Neural crest cell (in vitro differentiated cells): ENCODE data around the gene ADAMTS17. TPM values are rescaled to one million over a fixed set of nuclear protein-coding genes. Genes with fewer than 3 reads are reported as not detected.

ENCODE experiments used
- DNase-seq: peaks from one replicate; pipeline ENCODE4 v3.0.0; 2021; ENCODE audit warnings: low read depth, mixed read lengths, low spot score
- H3K27ac Mint-ChIP-seq: one replicate; pipeline ENCODE4 v1.8.0; 2021; ENCODE audit warnings: mild to moderate bottlenecking, mixed read lengths; ENCODE audit not compliant: unreplicated experiment
- H3K27me3 Mint-ChIP-seq: 2 replicates; pipeline ENCODE4 v1.8.0; 2021; ENCODE audit warnings: low read depth, mild to moderate bottlenecking, mixed read lengths
- H3K36me3 Mint-ChIP-seq: 2 replicates; pipeline ENCODE4 v1.8.0; 2021; ENCODE audit warnings: low read depth, mild to moderate bottlenecking, mixed read lengths
- H3K4me1 Mint-ChIP-seq: 2 replicates; pipeline ENCODE4 v1.8.0; 2021; ENCODE audit warnings: mixed read lengths
- H3K4me3 Mint-ChIP-seq: one replicate; pipeline ENCODE4 v1.8.0; 2021; ENCODE audit warnings: mild to moderate bottlenecking, mixed read lengths
- H3K9me3 Mint-ChIP-seq: 2 replicates; pipeline ENCODE4 v1.8.0; 2021; ENCODE audit warnings: mixed read lengths
- CTCF ChIP-seq: fragments of 200-600 bp; sonication (generic); conservative IDR thresholded peaks from 2 replicates; pipeline ENCODE4 v1.5.0; 2021; ENCODE audit warnings: antibody characterized with exemption, mild to moderate bottlenecking
- total RNA-seq: library from RNA; stranded (reverse); gene quantifications from 2 replicates; pipeline ENCODE4 v1.2.1, GENCODE V29; 2021

Gene ADAMTS17
- total RNA-seq, 1 donor from 2014 or later, result 2.3 TPM

- DNase-seq, result no peak
- TF ChIP-seq CTCF, result no peak
- Mint-ChIP-seq H3K36me3 (no peaks in the 10 kb centered on the region), H3K27me3 (no peaks in the 10 kb centered on the region), H3K9me3 (peaks cover 6% of the 10 kb centered on the region), H3K4me1 (peaks cover 22% of the 10 kb centered on the region), H3K27ac (no peak overlapping the region), H3K4me3 (no peak overlapping the region)
Measured at GRCh38 chr15:100206643-100207042, 135.1 kb downstream of the ADAMTS17 start.

- peaks cover 6% of the 10 kb centered on the region for H3K9me3 Mint-ChIP-seq
- peaks cover 29% of the 10 kb centered on the region for H3K4me1 Mint-ChIP-seq
- no peaks in the 10 kb centered on the region for H3K27me3 Mint-ChIP-seq
- no peaks in the 10 kb centered on the region for H3K36me3 Mint-ChIP-seq
- no peak for TF ChIP-seq CTCF
- peak overlapping the region; percentile 12 for H3K27ac Mint-ChIP-seq
- H3K4me3 Mint-ChIP-seq, result no peak overlapping the region
- DNase-seq, result no peak
Measured at GRCh38 chr15:100205549-100206295, 136.1 kb downstream of the ADAMTS17 start.

- Mint-ChIP-seq H3K27me3 (no peaks in the 10 kb centered on the region), H3K4me1 (peaks cover 29% of the 10 kb centered on the region), H3K36me3 (no peaks in the 10 kb centered on the region), H3K9me3 (peaks cover 6% of the 10 kb centered on the region), H3K4me3 (no peak overlapping the region), H3K27ac (no peak overlapping the region)
- no peak for DNase-seq
- TF ChIP-seq CTCF, result no peak
Measured at GRCh38 chr15:100204771-100205170, 137.0 kb downstream of the ADAMTS17 start.

GRCh38 chr15:100204211-100204610, 137.6 kb downstream of the ADAMTS17 start:
- peaks cover 6% of the 10 kb centered on the region for H3K9me3 Mint-ChIP-seq
- H3K27ac Mint-ChIP-seq, result no peak overlapping the region
- TF ChIP-seq CTCF, result no peak
- H3K4me1 Mint-ChIP-seq, result peaks cover 31% of the 10 kb centered on the region
- H3K36me3 Mint-ChIP-seq, result no peaks in the 10 kb centered on the region
- DNase-seq, result no peak
- no peak overlapping the region for H3K4me3 Mint-ChIP-seq
- H3K27me3 Mint-ChIP-seq, result no peaks in the 10 kb centered on the region

GRCh38 chr15:100202309-100202960, 139.3 kb downstream of the ADAMTS17 start:
- no peaks in the 10 kb centered on the region for H3K27me3 Mint-ChIP-seq
- DNase-seq, result no peak
- H3K4me1 Mint-ChIP-seq, result peaks cover 41% of the 10 kb centered on the region
- no peak overlapping the region for H3K27ac Mint-ChIP-seq
- H3K4me3 Mint-ChIP-seq, result no peak overlapping the region
- H3K36me3 Mint-ChIP-seq, result no peaks in the 10 kb centered on the region
- no peak for TF ChIP-seq CTCF
- peaks cover 8% of the 10 kb centered on the region for H3K9me3 Mint-ChIP-seq
